Right ventricle myocardium superior (tissue), 1 donor: ENCODE measurements around the gene MGST3. TPM values are rescaled to one million over a fixed set of nuclear protein-coding genes. Genes with fewer than 3 reads are reported as not detected.
"Not testable (repeated sequence)": the region's sequence is repeated elsewhere in the genome, so short reads cannot be mapped to it uniquely, and the experiment has no call there.

Experiments
- ATAC-seq: fragments of 200-7000 bp; cut with Tn5 transposase; one replicate; pipeline ENCODE4 v1.9.1; 2020; ENCODE audit warnings: mild to moderate bottlenecking; ENCODE audit not compliant: poor library complexity
- DNase-seq: peaks from one replicate; pipeline ENCODE4 v3.0.0-alpha.2; 2020
- intact Hi-C: fragments of 100-400 bp; cut with DNase I; formaldehyde crosslinking; loops from one replicate; pipeline ENCODE4 v1.11.2; 2022
- total RNA-seq: library from RNA; stranded (reverse); fragmentation: NEBNext Ultra II Directional; extraction: Animal tissue kit (Norgen Biotek cat#: 25700); gene quantifications from one replicate; pipeline ENCODE4 v1.2.1, GENCODE V29; 2021
- donor health status: DM: no; HTN: yes; CAD: no; lungs with severe emphysema.

MGST3 gene
- total RNA-seq, 1 donor from 2014 or later, result 601 TPM

DNA sequence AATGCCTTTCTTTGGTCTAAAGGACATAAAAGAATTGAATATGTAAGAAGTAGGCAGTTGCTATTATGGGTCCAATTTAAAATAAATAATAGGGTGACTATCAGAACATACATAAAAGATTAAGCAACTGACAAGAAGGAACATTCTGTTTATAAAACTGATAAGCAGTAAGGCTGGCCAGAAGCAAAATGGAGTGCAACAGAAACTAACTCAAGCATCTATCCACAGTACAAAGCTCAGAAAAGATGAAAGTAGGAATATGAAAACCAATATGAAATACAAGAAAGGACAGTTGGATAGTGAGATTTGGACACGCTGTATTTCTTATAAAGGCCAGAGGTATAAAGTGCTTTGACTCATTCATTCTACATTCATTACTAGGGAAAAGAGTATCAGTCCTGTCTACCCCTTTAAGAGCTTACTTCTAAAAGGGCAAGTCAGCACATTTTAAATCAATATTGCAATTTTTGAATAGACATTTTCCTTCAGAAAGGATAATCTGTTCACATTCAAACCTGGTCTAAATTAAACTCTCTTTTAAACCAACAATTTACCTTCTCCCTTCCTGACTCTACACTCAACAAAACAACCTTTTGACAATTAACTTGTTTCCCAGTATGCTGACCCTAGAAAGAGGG, 52.9 kb downstream of the MGST3 start:
- DNase-seq (no peak), ATAC-seq (no peak)
- intact Hi-C loops, result no loop called here

DNA sequence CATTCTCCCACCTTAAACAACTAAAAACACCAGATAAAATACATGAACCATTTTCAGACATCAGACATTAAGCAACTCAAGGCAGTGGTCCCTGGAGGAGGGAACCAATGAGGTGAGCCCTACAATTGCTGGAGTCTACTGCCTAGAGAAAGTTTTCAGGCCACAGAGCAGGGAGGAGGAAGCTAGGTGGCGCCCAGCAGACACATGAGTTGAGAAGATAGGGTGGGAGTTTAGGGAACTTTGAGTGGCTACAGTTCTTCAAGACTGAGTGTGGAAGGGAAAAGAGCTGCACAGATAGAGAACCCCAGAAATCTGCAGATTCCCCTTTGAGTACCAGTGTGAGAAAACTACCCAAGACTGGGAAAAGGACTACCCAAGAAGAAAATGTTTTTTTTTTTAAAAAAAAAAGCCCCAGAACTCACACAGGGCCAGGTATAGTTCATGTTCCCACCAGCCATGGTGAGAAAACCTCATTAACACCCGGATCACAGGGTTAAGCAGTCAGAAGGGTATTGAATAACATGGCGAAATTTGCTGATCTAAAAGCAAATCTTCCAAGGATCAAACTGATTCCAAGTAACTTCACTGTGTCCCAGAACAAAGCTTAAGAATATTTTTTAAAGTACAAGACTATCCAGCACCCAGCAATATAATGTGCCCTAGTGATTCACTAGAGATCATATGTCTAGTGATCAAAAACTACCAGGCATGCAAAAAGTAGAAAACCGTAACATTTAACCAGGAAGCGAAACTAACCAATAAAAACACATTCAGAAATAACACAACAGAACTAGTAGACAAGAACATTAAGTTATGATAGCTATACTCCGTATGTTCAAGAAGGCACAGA, 55.3 kb downstream of the MGST3 start:
- DNase-seq (no peak), ATAC-seq (no peak)
- intact Hi-C loops, result no loop called here

DNA sequence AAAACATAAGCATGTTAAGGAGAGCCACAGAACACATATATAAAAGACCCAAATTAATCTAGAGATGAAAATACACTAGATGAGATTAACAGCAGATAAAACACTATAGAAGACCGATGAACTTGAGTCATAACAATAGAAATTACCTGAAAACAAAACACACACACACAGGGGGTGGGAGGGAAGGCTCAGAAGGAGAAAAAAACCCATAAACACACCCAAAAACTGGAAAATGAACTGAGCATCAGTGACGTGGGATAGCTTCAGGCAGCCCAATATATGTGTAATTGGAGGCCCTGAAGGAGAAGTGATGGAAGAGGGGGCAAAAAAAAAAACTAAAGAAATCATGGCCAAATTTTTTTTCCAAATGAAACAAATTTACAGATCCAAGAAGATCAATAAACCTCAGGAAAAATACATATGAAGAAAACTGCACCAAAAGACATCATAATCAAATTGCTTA, 56.0 kb downstream of the MGST3 start:
- no peak for DNase-seq
- no peak for ATAC-seq
- intact Hi-C loops, result no loop called here

DNA sequence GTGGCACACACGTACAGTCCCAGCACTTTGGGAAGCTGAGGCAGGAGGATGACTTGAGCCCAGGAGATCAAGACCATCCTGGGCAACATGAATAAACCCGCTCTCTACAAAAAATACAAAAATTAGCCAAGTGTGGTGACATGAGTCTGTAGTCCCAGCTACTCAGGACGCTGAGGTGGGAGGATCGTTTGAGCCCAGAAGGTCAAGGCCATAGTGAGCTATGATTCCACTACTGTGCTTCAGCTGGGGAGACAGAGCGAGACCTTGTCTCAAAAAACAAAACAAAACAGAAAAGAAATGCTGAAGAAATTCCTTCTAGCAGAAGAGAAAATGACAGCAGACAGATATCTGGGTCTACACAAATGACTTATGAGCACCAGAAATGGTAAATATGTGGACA, 57.0 kb downstream of the MGST3 start:
- no peak for ATAC-seq
- DNase-seq, result no peak
- intact Hi-C loops, result no loop called here

DNA sequence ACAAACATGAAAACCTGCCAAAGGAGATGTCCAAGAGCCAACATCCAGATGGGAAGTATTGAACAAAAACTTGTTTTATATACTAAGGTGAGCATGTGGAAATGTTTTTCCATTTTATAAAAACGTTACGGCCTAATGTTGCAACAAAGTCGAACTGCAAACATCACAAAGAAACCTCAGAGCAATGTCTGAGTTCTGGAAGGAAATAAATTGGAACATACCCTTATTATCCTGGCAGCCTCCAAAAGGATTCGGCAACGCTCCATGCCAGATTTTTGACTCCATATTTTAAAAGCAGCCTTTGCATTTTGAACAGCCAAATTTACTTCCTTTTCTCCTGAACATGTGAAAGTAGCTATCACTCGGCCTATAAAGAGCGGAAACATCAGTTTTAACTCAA, 64.0 kb downstream of the MGST3 start:
- ATAC-seq (no peak), DNase-seq (no peak)
- intact Hi-C loops, result no loop called here

DNA sequence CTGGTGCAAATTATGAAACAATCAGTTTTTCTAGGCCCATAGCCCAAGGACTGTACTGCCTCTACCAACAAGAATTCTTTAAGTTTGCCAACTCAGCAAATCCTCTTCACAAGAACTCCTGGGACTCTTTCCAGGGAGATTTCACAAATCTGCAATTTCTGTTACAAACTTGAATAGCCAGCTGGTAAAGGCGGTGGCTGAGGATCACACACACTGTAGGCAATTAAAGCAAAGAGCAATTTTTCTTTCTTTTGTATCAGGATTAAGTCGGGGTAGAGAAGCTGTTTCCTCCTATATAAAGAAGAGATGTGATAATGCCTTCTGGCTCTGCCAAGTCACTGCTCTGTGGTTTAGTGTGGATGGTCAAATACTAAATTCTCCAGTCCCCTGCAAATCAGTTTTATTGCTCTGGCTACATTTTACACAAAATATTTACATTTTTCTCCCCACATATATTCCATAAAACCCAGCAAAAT, 65.6 kb downstream of the MGST3 start:
- intact Hi-C loops, result no loop called here
- ATAC-seq, result peak; percentile 47
- no peak for DNase-seq

DNA sequence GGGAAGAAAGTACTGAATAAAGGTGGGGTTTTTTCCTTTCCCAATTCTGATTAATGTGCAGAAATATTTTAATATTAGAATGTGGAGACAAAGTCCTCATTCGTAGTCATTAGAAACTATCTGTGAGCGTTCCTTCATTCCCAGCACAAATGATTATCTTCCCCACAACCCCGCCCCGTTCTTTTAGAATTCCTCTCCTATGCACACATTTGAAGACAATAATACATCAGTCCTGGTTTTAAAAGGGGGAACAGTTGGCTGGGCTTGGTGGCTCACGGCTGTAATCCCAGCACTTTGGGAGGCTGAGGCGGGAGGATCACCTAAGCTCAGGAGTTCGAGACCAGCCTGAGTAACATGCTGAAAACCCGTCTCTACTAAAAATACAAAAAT, 66.5 kb downstream of the MGST3 start:
- intact Hi-C loops, result no loop called here
- DNase-seq (no peak), ATAC-seq (no peak)

DNA sequence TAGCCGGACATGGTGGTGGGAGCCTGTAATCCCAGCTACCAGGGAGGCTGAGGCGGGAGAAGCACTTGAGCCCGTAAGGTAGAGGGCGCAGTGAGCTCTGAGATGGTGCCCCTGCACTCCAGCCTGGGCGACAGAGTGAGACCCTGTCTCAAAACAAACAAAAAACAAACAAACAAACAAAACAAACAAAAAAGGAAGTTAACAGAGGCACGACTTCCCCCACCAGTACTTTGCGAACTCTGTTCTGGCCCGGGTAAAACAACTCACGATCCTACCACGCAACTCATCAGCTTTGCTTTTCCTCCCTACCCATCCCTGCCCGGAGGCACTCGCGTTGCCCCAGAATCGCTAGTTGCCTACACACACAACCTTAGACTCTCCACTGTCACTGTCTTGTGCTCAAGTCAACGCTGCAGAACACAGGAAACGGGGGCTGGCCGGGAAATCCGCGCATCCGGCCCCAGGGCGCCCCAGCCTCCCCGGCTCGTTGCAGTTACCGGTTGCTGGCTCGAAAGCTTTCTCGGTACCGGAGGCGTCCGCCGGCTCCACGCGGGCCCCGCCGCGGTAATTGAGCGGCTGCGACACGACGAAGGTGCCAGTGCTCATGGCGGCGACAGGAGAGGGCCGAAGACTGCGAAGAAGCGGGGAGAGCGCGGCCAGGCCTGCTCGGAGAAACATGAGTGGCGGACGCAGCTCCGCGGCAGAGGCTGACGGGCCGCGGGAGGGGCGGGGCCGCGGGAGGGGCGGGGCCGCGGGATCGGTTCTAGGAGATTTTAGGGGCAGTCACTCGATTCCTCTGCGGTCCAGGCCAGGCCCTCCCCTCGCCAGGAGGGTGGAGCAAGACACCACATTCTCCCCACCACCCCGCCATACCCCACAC, 67.1 kb downstream of the MGST3 start, which contains the start of gene ALDH9A1:
ALDH9A1 (minus strand) TSS at position 682 of the 880 bp plus-strand sequence; CDS start at position 678, 4 bp downstream.
- intact Hi-C loops, result no loop called here
- peak; percentile 95 for DNase-seq

DNA sequence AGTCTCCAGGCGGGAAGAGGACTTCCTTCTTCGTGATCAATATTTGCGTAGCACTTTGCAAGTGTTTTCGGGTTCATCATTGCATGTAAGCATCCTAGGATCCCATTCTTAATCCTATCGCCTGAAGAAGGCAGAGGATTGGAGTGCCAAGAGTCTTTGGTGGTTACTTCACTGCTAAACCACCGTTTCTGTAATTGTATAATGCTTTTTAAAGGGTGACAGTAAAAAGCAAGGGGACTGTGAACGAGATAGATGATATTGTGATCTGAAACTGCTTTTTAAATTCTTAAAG, 67.7 kb downstream of the MGST3 start:
- DNase-seq, result no peak
- intact Hi-C loops, result no loop called here
- no peak for ATAC-seq

More for the DNA sequence above, 67.1 kb downstream of the MGST3 start, which contains the start of gene ALDH9A1:
- peak; percentile 97 for ATAC-seq

DNA sequence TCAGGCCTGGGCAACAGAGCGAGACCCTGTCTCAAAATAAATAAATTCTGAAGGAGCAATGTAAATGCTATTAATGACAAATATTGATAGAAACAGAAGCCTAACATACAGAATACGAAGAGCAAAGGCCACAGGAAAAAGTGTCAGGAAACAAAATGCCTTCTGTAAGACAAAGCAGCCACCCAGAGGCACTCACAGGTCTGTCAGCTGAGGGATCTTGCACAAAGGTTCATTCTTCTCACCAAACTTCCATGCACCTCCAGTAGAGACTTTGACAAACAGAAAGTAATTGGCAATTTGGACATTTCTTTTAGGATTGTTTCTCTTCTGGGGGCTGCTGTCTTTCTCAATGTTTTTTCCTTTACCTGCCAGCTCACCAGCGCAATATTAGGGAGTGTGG, 68.5 kb downstream of the MGST3 start:
- DNase-seq, result no peak
- ATAC-seq, result no peak
- intact Hi-C loops, result no loop called here

DNA sequence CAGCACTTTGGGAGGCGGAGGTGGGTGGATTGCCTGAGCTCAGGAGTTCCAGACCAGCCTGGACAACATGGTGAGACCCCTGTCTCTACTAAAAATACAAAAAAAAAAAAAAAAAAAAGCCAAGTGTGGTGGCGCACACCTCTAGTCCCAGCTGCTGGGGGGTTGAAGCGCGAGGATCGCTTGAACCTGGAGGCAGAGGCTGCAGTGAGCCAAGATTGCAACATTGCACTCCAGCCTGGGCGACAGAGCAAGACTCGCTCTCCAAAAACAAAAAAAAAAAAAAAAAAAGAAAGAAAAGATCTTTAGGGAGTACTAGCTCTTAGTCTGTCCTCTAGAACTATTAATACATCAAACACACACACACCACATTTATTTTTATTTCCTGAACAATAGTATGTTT, 70.9 kb downstream of the MGST3 start:
- DNase-seq, ATAC-seq: not testable (repeated sequence)
- intact Hi-C loops, result loop anchor here (10.0 kb wide), 1 partner anchor 87 kb away; no protein-coding TSS in a partner anchor

DNA sequence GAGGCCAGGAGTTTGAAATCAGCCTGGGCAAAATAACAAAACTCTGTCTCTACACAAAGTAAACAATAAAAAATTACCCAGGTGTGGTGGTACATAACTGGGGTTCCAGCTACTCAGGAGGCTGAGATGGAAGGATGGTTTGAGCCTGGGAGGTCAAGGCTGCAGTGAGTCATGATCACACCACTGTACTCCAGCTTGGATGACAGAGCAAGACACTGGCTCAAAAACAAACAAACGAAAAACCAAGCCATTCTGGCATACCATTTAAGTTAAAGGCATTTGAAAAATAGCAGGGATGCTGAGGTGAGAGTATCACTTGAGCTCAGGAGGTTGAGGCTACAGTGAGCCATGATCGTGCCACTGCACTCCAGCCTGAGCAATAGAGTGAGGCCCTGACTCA, 72.6 kb downstream of the MGST3 start:
- intact Hi-C loops, result loop anchor here (10.0 kb wide), 1 partner anchor 89 kb away; no protein-coding TSS in a partner anchor
- ATAC-seq (no peak), DNase-seq (no peak)

Other genes with a start within 250 kb of the MGST3 start
- 3.3 TPM for gene RXRG, start 186.1 kb upstream of the MGST3 start, total RNA-seq
- 0.38 TPM for gene LRRC52, start 87.2 kb upstream of the MGST3 start, total RNA-seq
- 54.7 TPM for gene ALDH9A1, start 67.3 kb downstream of the MGST3 start, total RNA-seq
- gene TMCO1, start 137.6 kb downstream of the MGST3 start, total RNA-seq, result 40.9 TPM
- gene UCK2, start 196.4 kb downstream of the MGST3 start, total RNA-seq, result 6.2 TPM